GM12864 (cell line): ENCODE data around the gene PPP1R14D.
A peak's percentile ranks its signal among the peaks of the same experiment; 100 is the strongest.
"Not testable (repeated sequence)": the region's sequence is repeated elsewhere in the genome, so short reads cannot be mapped to it uniquely, and the experiment has no call there.

Source experiments
- DNase-seq: peaks from one replicate; pipeline ENCODE4 v3.0.0-alpha.2; 2011; ENCODE audit warnings: low read depth
- H3K4me3 ChIP-seq: 2 replicates; pipeline ENCODE4 v1.5.1; 2011; ENCODE audit warnings: mild to moderate bottlenecking, low read depth, low read length, control low read depth
- CTCF ChIP-seq: IDR thresholded peaks from 2 replicates; pipeline ENCODE4 v1.5.1; 2011; ENCODE audit warnings: low read depth, mild to moderate bottlenecking, moderate library complexity, low read length, control low read depth, inconsistent platforms; ENCODE audit errors: missing control alignments

Gene PPP1R14D

GRCh38 chr15:40871749-40872617 lies 43.5 kb upstream of the PPP1R14D start:
- TF ChIP-seq CTCF, result no peak
- no peak for DNase-seq
- peak overlapping the region; percentile 67 for H3K4me3 ChIP-seq

DNA sequence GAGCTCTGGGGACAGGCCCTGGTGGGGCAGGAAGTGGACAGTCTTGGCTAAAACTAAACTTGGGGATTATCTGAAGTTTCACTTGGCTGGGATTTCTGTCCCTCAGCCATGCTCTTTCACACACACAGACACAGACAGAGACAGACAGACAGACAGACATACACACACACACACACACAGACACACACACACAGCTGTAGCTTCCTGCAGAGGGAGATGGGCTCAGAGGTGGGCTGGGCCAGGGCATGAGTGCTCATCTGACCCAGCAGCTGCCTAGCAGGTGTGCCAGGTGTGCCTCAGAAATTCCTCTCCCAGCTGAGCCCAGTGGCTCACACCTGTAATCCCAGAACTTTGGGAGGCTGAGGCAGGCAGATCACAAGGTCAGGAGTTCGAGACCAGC lies 42.2 kb upstream of the PPP1R14D start:
- H3K4me3 ChIP-seq, result no peak overlapping the region
- no peak for DNase-seq
- TF ChIP-seq CTCF, result no peak

DNA sequence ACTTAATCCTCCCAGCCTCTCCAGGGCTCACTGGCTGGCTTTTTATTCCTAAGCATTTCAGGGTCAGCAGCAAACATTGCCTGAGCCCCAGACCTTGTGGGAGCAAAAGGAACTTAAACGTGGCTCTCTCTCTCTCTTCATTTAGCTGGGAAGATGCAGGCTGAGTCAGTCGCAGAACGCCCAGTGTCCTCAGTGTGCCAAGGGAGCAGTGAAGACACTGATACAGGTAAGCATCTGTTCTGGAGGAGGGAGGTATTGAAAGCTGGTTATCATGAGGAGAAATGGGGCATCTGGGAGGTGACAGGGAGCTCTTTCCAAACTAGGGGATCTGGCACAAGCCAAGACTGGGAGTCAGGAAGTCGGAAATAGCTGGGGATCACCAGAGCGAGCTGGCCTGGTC lies 41.2 kb upstream of the PPP1R14D start:
- DNase-seq, result no peak
- H3K4me3 ChIP-seq, result no peak overlapping the region
- no peak for TF ChIP-seq CTCF

GRCh38 chr15:40867199-40867598 lies 38.7 kb upstream of the PPP1R14D start:
- no peak for DNase-seq
- H3K4me3 ChIP-seq, result no peak overlapping the region
- no peak for TF ChIP-seq CTCF

- no peak for DNase-seq
- TF ChIP-seq CTCF, result no peak
- no peak overlapping the region for H3K4me3 ChIP-seq
Measured at GRCh38 chr15:40863660-40864270, 35.3 kb upstream of the PPP1R14D start.

GRCh38 chr15:40861147-40861546 lies 32.6 kb upstream of the PPP1R14D start:
- not testable (repeated sequence) for H3K4me3 ChIP-seq, DNase-seq

- peak; percentile 97 for TF ChIP-seq CTCF
- H3K4me3 ChIP-seq, result no peak overlapping the region
- peak; percentile 65 for DNase-seq
Measured at GRCh38 chr15:40859206-40859851, 30.8 kb upstream of the PPP1R14D start.
